B cell (primary cell): ENCODE data around the gene ASB8. TPM values are rescaled to one million over a fixed set of nuclear protein-coding genes. Genes with fewer than 3 reads are reported as not detected.

Source experiments
- ATAC-seq: fragments of 200-7000 bp; cut with Tn5 transposase; one replicate; pipeline ENCODE4 v1.10.0; 2021; ENCODE audit warnings: low read depth, mild to moderate bottlenecking, moderate number of reproducible peaks, moderate library complexity
- CTCF ChIA-PET: fragments of 350-600 bp; sonication (Branson Sonifier 250); formaldehyde crosslinking; loops from one replicate; lab custom pipeline; 2021; ENCODE audit warnings: antibody characterized with exemption, inconsistent platforms; lab: Charles Lee
- POLR2A ChIA-PET: fragments of 350-600 bp; sonication (Branson Sonifier 250); formaldehyde crosslinking; loops from one replicate; lab custom pipeline; 2021; ENCODE audit warnings: antibody characterized with exemption; lab: Charles Lee
- DNase-seq: peaks from one replicate; pipeline ENCODE4 v3.0.0; 2013
- H2AFZ ChIP-seq: 2 replicates; pipeline ENCODE4 v1.6.1; 2012; ENCODE audit warnings: mild to moderate bottlenecking, low read depth, low read length; ENCODE audit not compliant: insufficient read depth, poor library complexity, severe bottlenecking
- H3K27ac ChIP-seq, 2 donors: 1 replicate in 1 of 2; 2 replicates in 1 of 2; pipeline ENCODE4 v1.5.1; 2012 to 2013; ENCODE audit warnings: low read length in 2 of 2, mild to moderate bottlenecking in 2 of 2, moderate library complexity in 1 of 2
- H3K27me3 ChIP-seq, 4 experiments: fragments of 200-600 bp in 1 of 4; sonication (generic) in 1 of 4; replicated peaks in 1 of 4; 1 replicate in 2 of 4; 2 replicates in 2 of 4; pipeline versions ENCODE4 v1.6.1 to v1.7.0; 2013 to 2016; ENCODE audit warnings: low read length in 3 of 4, mild to moderate bottlenecking in 2 of 4, mixed read lengths in 1 of 4, moderate library complexity in 1 of 4; ENCODE audit not compliant: insufficient read depth in 4 of 4, control insufficient read depth in 3 of 4; ENCODE audit errors: control extremely low read depth in 1 of 4
- H3K36me3 ChIP-seq, 2 experiments: replicated peaks in 1 of 2; 1 replicate in 1 of 2; 2 replicates in 1 of 2; pipeline versions ENCODE4 v1.6.1 to v1.7.1; 2013; ENCODE audit warnings: low read length in 1 of 2; ENCODE audit not compliant: insufficient read depth in 2 of 2, control insufficient read depth in 1 of 2; ENCODE audit errors: control extremely low read depth in 1 of 2, extremely low read depth in 1 of 2
- H3K4me1 ChIP-seq, 2 donors: fragments of 200-600 bp in 1 of 2; sonication (generic) in 1 of 2; 1 replicate in 1 of 2; 2 replicates in 1 of 2; pipeline versions ENCODE4 v1.5.1 to v1.6.1; 2013 to 2017; ENCODE audit warnings: low read length in 2 of 2; ENCODE audit not compliant: control insufficient read depth in 2 of 2, insufficient read depth in 2 of 2
- H3K4me2 ChIP-seq: replicated peaks from 2 replicates; pipeline ENCODE3; 2012; ENCODE audit warnings: mild to moderate bottlenecking, low read depth, low read length; ENCODE audit not compliant: poor library complexity, severe bottlenecking
- H3K4me3 ChIP-seq, 5 experiments: fragments of 200-600 bp in 1 of 5; sonication (generic) in 1 of 5; 1 replicate in 3 of 5; 2 replicates in 2 of 5; pipeline versions ENCODE4 v1.5.1 to v1.7.0; 2011 to 2016; ENCODE audit warnings: low read length in 4 of 5, mild to moderate bottlenecking in 4 of 5, low read depth in 2 of 5, control low read depth in 1 of 5, moderate library complexity in 1 of 5; ENCODE audit not compliant: insufficient read depth in 1 of 5; ENCODE audit errors: control extremely low read depth in 1 of 5, extremely low read depth in 1 of 5
- H3K79me2 ChIP-seq: fragments of 200-600 bp; sonication (generic); one replicate; pipeline ENCODE4 v1.6.0; 2016; ENCODE audit warnings: low read length; ENCODE audit not compliant: control insufficient read depth, insufficient read depth
- H3K9ac ChIP-seq: fragments of 200-600 bp; sonication (generic); 2 replicates; pipeline ENCODE4 v1.6.1; 2017; ENCODE audit warnings: mild to moderate bottlenecking, low read length, moderate library complexity
- H3K9me3 ChIP-seq, 3 donors: one replicate each; pipeline versions ENCODE4 v1.6.1 to v1.7.1; 2013; ENCODE audit warnings: low read length in 2 of 3; ENCODE audit not compliant: control insufficient read depth in 2 of 3, insufficient read depth in 1 of 3; ENCODE audit errors: control extremely low read depth in 1 of 3
- H4K20me1 ChIP-seq: 2 replicates; pipeline ENCODE4 v1.6.0; 2012; ENCODE audit warnings: mild to moderate bottlenecking, low read length; ENCODE audit not compliant: insufficient read depth, control insufficient read depth, poor library complexity, severe bottlenecking
- H3K27ac Mint-ChIP-seq: one replicate; pipeline ENCODE4 v1.8.0; 2021; ENCODE audit warnings: mixed read lengths
- H3K27me3 Mint-ChIP-seq: one replicate; pipeline ENCODE4 v1.8.0; 2021; ENCODE audit warnings: mixed read lengths
- H3K4me1 Mint-ChIP-seq: one replicate; pipeline ENCODE4 v1.8.0; 2021; ENCODE audit warnings: mixed read lengths
- H3K4me3 Mint-ChIP-seq: one replicate; pipeline ENCODE4 v1.8.0; 2021; ENCODE audit warnings: mixed read lengths
- H3K9me3 Mint-ChIP-seq: one replicate; pipeline ENCODE4 v1.8.0; 2022; ENCODE audit warnings: mixed read lengths; ENCODE audit not compliant: insufficient read depth
- CTCF ChIP-seq: fragments of 200-600 bp; IDR thresholded peaks from one replicate; pipeline ENCODE4 v1.8.0; 2022; ENCODE audit warnings: antibody characterized with exemption, mild to moderate bottlenecking
- EZH2 ChIP-seq: IDR thresholded peaks from 2 replicates; pipeline ENCODE4 v1.6.1; 2012; ENCODE audit warnings: borderline replicate concordance, low read depth, mild to moderate bottlenecking, moderate library complexity, low read length; ENCODE audit not compliant: insufficient read depth, poor library complexity, severe bottlenecking
- WGBS: methylation state at CpG from one replicate; pipeline ENCODE4 v1.1.5; 2013; ENCODE audit warnings: missing lambda C conversion rate; ENCODE audit not compliant: insufficient coverage; 5-methylcytosine and 5-hydroxymethylcytosine counted together
- intact Hi-C: fragments of 100-400 bp; cut with micrococcal nuclease; formaldehyde crosslinking; loops from one replicate; pipeline ENCODE4 v1.10.0; 2022
- polyA plus RNA-seq: library from polyadenylated mRNA; depleted of rRNA; stranded (reverse); fragments of >200 nt; gene quantifications from 2 replicates; pipeline ENCODE4 v1.2.3, GENCODE V29; 2012
- total RNA-seq, 2 donors: library from RNA; stranded (reverse); fragments of 120-200 nt in 1 of 2; gene quantifications; 1 replicate in 1 of 2; 2 replicates in 1 of 2; pipeline versions ENCODE4 v1.2.3 to v1.2.4, GENCODE V29; 2013 to 2022

Gene ASB8
- total and polyA plus RNA-seq, 2 donors (not counting 1 experiment from before 2014, with no cell fraction given), result 22.7 to 54.8 TPM

GRCh38 chr12:48135027-48135426 lies 22.3 kb downstream of the ASB8 start:
- Mint-ChIP-seq H3K27ac (no peak overlapping the region), H3K4me3 (no peak overlapping the region), H3K27me3 (no peaks in the 10 kb centered on the region), H3K4me1 (no peaks in the 10 kb centered on the region), H3K9me3 (no peaks in the 10 kb centered on the region)
- no peaks in the 10 kb centered on the region for H4K20me1 ChIP-seq
- DNase-seq (no peak), ATAC-seq (no peak)
- POLR2A ChIA-PET, result no interaction called here
- 95% methylated on average over 5 of the region's 5 CpGs for WGBS
- no peak overlapping the region for H3K9ac ChIP-seq
- intact Hi-C loops, result no loop called here
- no peaks in the 10 kb centered on the region for H3K79me2 ChIP-seq
- H3K27ac ChIP-seq, result no peak overlapping the region
- CTCF ChIA-PET, result no interaction called here
- TF ChIP-seq EZH2, result no peak
- no peak for TF ChIP-seq CTCF
- no peaks in the 10 kb centered on the region for H3K9me3 ChIP-seq
- H3K4me2 ChIP-seq, result no peak overlapping the region
- no peak overlapping the region for H3K4me3 ChIP-seq
- H2AFZ ChIP-seq, result no peak overlapping the region
- H3K4me1 ChIP-seq, result no peaks in the 10 kb centered on the region
- H3K36me3 ChIP-seq, result peaks cover 0 to 55% of the 10 kb centered on the region in 2 experiments
- H3K27me3 ChIP-seq, result no peaks in the 10 kb centered on the region

GRCh38 chr12:48132826-48133225 lies 24.5 kb downstream of the ASB8 start:
- H3K4me3 Mint-ChIP-seq, result no peak overlapping the region
- ChIA-PET POLR2A (no interaction called here), CTCF (interaction anchor here (1.1 kb wide), 1 partner anchor 13 kb away, joined by 3 read pairs; no protein-coding TSS in a partner anchor)
- Histone ChIP-seq H3K4me3 (no peak overlapping the region), H4K20me1 (no peaks in the 10 kb centered on the region), H3K4me1 (no peaks in the 10 kb centered on the region), H3K9ac (no peak overlapping the region), H3K4me2 (no peak overlapping the region), H3K27ac (no peak overlapping the region), H3K27me3 (no peaks in the 10 kb centered on the region), H3K36me3 (peaks cover 0 to 56% of the 10 kb centered on the region in 2 experiments), H2AFZ (no peak overlapping the region), H3K9me3 (no peaks in the 10 kb centered on the region), H3K79me2 (no peaks in the 10 kb centered on the region)
- no peak for TF ChIP-seq CTCF
- no peak for TF ChIP-seq EZH2
- WGBS, result 97% methylated on average over 10 of the region's 14 CpGs
- no peak overlapping the region for H3K27ac Mint-ChIP-seq
- no peaks in the 10 kb centered on the region for H3K9me3 Mint-ChIP-seq
- intact Hi-C loops, result no loop called here
- H3K4me1 Mint-ChIP-seq, result no peaks in the 10 kb centered on the region
- no peaks in the 10 kb centered on the region for H3K27me3 Mint-ChIP-seq
- ATAC-seq, result no peak
- DNase-seq, result no peak
